A549 (cell line): Measurements from ENCODE around the gene TRPC3.

Experiments
- CTCF ChIP-seq: fragments of >200 bp; sonication (Bioruptor Twin); formaldehyde crosslinking; IDR thresholded peaks from 3 replicates; pipeline ENCODE4 v1.5.1; 2016
- JUNB ChIP-seq: fragments of >200 bp; sonication (Bioruptor Twin); formaldehyde crosslinking; IDR thresholded peaks from 2 replicates; pipeline ENCODE4 v1.6.1; 2016
- MAX ChIP-seq: IDR thresholded peaks from 2 replicates; pipeline ENCODE4 v1.6.1; 2012
- RFX5 ChIP-seq: fragments of 450-650 bp; IDR thresholded peaks from 2 replicates; pipeline ENCODE4 v1.7.1; 2014; ENCODE audit warnings: antibody characterized with exemption, mild to moderate bottlenecking, moderate library complexity

- TF ChIP-seq RFX5 (no peak), MAX (no peak), JUNB (no peak), CTCF (no peak)
Measured at GRCh38 chr4:121846662-121847061, 105.2 kb downstream of the TRPC3 start.
